Stimulated activated CD4-positive, alpha-beta T cell treated with anti-CD3 and anti-CD28 coated beads, Interleukin-1b, Interleukin-23, amount 100 ng/mL, for 4 hours (primary cell): ENCODE results near the gene DMD.

Experiments used
- DNase-seq, 2 donors: peaks; one replicate each; pipeline ENCODE4 v3.0.0-alpha.2; 2020; ENCODE audit warnings: low read depth in 2 of 2

The DMD gene

DNA sequence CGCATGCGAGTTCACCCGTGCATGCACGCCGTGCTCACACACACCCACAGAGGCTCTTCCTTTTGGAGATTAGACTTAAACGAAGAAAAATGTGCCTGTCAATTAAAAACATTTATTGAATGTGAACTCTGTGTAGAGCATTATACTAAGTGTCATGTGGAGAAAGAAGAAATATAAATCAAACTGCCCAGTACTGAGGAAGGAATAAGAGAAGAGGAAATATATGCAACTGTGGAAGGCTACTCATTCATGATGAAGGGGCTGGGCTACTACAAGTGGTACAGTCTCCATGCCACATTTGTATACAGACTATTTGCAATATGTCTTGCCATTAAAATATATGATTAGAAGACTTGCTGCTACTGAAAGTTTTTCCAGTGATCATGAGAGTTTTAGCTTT, 714.7 kb downstream of the DMD start:
- no peak for DNase-seq

DNA sequence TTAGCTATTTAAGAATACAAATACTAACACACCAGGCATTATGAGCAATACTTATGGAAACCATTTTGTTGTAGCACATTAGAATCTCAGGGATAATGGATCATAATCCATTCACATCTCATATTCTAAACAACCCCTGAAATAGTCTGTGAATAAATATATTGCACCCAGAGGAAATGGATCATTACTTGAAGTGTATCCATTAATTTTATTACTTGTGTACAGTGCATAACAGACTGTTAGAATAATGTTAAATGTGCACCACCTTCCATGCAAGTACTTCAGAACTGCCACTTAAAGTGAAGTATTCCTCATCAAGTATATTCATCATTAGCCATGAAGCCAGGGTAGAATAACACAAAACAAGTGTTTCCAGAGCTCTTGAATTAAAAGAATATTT, 715.5 kb downstream of the DMD start:
- DNase-seq, result no peak

DNA sequence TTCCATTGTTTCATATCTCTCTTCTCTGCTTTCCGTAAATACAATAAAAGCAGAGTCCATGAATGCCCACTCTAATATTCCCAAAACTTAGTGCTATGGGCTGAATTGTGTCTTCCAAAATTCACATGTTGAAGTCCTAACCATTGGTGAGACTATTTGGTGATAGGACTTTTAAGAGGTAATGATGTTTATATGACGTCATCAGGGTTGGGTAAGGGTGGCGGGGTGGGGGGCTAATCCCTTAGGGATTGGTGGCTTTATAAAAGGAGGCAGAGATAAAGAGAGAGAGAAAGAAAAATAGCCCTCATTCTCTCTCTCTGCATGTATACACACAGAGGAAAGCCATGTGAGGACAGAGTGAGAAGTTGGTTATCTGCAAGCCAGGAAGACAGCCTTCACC, 722.2 kb downstream of the DMD start:
- DNase-seq, result no peak

DNA sequence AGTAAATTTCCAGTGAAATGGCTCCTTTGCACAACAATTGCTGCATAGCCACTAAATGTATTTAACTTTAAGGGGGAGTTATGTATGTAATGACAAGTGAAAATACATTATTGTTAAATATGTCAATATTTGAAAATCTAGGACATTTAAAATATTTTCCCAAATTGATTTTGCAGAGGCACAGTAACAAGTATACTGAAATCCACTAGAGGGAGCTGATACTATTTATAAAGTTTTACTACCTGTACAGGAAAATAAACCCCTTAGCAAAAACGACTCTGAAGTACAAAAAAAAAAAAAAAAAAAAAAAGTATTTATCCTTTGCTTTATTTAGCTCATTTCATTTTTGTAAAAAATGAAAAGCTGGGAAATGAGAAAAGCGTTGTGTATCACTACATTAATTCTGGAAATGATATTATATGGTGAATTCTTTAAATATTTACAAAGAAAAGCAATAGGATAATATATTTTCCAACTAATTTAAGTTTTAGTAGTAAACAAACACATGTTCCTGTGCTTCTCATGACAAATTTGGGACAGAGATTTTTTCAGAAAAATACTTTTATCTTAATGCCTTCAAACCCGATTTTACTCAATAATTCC, 727.7 kb downstream of the DMD start:
- no peak for DNase-seq

DNA sequence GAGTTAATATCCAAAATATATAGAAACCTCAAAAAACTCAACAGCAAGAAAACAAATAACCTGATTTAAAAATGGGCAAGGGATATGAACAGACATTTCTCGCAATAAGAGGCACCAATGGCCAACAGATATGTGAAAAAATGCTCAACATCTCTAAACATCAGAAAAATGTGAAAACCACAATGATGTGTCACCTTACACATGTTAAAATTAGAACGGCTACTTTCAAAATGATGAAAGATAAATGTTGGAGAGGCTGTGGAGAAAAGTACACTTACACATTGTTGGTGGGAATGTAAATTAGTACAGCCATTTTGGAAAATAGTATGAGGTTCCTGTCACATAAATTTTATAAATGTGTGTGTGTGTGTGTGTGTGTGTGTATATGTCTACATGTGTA, 731.3 kb downstream of the DMD start:
- no peak for DNase-seq

DNA sequence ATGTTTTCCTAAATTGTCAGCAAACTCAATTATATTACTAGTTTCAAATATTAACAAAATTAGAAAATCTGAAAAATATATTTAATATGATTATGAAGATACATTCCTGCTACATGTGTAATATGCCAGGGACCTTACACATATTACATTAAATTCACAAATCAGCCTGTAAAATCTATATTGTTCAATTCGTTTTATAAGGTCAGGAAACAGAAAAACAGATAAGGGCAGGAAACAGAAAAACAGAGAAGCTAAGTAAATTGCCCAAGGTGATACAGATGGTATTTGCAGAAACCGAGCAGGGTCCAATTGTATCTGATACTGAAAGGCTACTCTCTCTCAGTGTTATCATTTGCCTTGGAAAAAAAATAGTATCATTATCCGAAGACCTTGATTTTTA, 739.0 kb downstream of the DMD start:
- DNase-seq, result no peak

DNA sequence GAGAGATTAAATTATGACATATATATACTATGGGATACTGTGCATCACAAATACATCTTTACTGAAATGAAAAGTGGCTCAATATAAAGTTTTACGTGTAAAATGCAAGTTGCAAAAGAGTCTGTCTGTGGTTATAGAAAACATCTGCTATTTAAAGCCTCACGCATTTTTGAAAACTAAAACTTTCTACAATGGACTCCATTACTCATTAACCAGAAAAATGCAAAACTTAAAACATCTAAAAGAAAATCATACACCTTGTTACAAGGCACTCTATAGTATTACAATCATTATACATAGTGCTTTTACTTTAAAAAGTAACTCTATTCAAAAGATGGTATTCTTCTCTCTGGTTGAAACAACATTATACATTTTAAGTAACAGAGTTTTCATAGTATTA, 755.6 kb downstream of the DMD start:
- no peak for DNase-seq

DNA sequence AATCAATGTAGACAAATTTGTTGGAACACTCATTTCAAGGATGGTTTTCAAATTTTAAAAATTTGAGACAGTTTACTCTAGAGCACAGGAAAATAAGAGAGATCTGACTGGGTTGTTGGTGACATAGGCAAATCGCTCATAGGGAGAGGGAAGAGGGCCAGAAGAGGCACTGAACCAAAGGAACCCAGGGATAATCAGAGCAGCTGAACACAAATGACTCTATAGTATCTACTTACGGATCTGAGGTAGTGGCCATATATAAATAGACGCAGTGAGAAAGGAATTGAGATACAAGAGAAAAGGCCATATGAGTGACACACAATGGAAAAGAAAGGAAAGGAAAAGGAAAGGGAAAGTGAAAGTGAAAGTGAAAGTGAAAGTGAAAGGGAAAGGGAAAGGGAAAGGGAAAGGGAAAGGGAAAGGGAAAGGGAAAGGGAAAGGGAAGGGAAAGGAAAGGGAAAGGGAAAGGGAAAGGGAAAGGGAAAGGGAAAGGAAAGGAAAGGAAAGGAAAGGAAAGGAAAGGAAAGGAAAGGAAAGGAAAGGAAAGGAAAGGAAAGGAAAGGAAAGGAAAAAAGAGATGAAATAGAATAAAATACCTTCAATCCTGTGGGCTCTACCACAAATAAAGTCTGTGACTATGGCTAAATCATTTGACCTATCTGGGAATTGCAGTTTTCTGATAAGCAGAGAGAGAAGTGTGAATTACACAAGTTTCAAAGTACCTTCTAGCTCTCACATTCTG, 759.2 kb downstream of the DMD start:
- DNase-seq, result no peak

DNA sequence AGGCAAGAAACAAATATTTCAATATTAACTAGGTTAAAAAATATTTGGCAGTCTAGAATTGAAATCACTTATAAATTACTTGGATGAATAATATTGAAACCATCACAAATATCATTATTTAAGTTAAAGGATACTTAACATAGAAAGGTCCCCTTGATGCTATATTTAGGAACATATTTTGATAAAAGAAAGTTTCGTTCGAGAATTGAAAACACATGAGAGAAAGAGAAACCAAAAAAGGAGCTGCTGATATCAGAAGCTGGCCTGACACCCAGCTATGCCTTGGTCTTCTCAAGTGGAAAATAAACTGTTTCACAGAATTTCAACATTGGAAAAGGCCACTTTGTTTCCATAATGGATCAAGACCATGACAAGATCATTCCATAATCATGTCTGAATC, 762.4 kb downstream of the DMD start:
- no peak for DNase-seq

DNA sequence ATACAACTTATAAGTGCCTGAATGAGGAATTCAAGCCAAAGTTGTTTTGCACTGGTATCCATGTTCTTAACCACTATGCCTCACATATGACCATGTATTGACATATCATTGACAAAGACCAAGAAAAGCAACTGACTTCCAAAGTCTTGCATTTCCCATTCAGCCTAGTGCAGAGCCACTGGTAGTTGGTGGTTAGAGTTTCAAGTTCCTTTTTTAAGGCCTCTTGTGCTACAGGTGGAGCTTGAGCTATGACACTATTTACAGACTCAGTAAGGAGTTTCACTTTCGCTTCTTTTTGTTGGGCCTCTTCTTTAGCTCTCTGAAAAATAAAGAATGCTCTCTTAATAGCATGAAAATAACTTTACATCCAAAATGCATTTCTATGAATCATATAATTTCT, 763.0 kb downstream of the DMD start:
- no peak for DNase-seq

DNA sequence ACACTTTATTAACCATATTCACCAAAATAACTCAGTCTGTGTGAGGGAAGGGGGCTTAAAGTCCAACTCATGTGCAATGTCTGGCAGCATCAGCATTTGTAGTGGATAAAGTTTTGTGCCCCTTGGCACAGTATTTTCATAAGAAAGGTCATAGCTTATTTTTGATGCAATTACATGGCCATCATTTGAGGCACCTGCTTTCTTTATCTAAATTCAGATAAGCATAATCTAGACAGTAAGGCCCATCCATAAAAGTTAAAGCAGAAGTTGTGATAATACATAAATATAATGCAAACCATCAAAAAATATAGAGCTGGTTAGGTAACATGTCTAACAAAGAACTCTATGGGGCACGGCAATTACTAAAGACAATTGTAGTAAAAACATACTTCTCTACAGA, 763.7 kb downstream of the DMD start:
- no peak for DNase-seq

DNA sequence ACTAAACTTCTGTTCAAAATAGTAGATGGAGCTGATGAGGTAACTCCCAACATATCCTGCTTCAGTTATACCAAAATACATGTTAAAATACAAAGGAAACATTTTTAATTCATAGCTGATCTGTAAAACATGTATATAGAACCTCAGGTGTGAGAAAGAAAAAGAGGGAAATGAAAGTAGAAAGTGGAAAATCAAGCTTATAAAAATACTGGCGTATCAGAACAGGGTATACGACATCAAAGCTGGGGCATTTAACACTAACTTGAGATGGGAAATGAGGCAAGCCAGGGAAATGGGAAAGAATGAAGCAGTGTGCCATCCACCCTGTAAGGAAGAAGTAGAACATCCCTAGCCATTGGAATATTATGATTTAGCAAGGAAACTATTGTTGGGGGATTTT, 767.5 kb downstream of the DMD start:
- DNase-seq, result no peak

DNA sequence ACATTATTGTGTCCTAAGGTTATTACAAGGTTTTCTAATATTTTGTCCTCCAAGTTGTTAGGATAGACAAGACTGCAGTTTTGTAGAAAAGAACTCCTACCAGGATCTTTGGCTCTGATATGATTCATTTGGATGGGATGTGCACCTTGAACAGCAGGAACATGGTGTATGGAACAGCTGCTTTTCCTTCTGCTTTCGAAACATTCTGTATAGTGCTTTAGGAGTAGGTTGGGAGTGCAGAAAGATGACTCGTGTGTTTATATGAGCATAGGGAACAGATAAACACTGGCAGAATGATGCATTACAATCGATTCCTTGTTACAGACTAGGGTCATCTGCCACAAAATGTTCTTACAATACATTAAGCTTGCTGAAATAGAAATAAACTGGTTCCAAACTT, 790.1 kb downstream of the DMD start:
- DNase-seq, result no peak

DNA sequence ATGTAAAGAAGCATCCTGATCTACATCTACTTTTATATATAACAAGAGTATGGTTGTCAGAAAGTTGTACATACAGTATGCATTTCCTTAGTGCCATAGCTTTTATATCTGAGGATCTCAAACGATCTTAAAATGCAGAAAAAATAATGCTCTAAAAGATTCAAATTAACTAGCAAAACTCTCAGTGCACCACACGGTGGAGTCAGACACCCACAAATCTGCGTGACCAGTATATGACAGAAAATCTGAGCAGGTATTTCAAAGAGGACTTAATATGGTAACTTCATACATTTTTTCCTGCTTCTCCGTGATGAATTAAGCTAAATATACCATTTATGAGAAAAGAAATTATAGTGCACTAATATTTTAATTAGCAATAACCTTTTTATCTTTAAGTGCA, 803.0 kb downstream of the DMD start:
- DNase-seq, result peak in 1 of 2 donors; percentile 0

DNA sequence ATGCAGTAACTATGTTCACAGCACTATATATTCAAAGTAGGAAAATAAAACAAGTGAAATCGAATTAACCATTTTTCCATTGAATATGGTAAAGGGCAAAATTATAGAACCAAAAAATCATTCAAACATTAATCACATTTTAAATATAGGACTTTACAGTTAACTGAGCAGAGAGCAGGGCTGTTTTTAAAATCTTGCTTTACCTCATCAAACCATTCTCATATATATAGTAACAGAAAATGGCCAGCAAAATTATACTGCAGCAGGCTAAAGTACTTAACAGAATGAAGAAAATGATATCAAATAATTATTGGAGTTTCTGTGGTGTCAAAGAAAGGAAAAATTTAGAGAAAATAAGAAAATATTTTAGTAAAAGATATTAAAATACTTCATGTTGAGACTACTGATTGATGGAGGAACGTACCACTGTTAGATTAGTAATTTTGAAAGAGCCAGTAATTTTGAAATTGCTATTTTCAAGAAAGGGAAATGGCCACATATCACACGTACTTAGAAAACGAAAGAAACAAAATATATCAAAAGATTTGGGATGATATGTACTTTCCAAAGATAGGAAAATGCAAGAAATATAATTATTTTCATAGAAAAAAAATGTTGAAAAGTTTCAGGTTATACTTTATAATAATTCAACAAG, 813.7 kb downstream of the DMD start:
- DNase-seq, result no peak

DNA sequence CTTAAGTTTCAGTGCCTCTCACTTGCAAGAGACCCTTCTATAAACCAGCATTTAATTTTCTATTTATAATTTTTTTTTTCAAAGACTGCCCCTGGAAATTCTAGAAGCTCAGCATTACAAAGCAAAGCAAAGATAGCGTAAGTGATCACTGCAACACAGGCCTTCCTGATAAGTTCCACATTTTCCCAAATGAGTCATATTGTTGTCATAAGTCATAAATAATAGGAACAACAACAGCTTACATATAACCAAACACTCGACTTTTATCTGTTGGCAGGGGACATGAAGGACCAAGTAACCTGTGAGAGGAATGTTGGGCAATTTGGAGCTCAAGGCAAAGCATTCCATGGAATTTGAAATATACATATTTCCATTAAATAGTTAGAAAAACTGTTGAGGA, 815.5 kb downstream of the DMD start:
- no peak for DNase-seq

DNA sequence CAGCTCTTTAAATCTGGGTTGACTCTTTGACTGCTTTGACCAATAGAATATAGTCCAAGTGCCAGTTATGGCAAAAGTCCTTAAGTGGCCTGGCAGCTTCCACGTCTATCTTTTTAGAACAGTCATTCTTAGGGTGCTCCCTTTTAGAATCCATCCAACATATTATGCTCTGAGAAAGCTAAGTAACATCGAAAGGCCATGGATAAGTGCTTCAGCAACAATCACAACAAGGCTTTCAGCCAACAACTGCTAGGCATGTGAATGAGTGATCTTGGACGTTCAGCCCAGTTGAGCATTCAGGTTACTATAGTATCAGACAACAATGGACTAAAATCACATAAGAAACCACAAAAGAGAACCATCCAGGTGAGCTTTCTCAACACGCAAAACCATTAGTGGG, 818.7 kb downstream of the DMD start:
- DNase-seq, result no peak

DNA sequence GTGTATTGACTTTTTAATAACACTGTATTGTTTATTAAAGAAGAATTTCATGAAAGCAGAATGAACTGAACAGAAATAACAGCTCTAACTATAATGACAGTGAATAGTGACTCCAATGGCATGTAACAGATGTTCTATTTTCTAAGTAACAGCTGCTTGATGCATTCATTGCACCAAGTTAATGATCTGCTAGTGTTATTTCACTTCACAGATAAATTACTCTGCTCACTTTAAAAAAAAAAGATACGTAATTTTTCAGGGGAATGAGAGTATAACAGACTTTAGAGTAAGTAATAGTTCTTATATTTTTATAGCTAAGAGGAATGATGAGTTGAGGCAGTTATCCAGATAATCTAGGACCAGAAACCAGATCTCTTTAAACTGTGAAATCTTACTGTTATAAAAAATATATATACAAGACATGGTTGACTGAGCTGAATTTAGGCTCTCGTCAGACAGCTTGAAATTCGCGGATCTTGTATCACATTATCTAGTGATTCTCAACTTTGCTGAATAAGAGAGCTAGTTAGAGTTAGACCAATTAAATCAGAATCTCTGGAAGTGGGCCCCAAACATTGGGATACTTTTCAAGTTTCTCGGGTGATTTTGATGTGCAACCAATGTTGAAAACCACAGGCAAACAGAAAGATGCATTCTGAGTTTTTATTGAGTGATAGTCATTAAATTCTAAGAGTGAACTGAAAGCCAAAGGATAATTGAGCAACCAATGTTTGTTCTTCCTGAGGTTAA, 840.7 kb downstream of the DMD start:
- no peak for DNase-seq

DNA sequence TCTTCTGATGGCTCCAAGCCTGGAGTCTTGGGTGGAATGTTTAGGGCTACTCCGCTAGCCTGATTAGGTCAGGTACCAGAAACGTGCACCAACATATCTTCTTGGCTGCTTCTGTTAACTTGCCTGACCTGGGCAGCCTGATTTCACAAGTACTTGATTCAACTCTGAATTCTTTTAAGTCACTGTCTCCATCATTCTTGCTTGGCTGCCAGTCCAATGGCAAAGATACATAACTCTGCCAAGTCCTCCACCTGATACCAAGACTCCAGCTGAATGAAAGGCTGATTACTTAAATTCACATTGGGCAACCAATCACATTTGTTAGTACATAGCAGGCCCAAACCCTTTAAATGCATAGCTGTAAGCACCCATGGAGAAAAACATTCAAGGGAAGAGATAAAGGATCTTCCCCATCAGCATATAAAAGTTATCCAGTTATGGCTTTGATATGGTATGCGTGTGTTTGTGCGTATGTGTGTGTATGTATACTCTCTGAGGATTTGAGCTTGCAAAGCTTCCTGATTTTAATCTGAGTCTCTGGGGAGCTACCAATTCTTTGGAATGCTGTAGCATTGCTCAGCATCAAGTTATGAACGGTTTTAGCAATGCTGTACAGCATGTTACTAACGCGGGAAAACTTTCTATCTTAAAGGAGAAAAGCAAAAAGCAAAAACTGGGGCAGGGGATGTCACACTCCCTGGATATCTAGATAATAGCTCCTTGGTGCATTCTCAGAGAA, 917.2 kb downstream of the DMD start:
- no peak for DNase-seq

DNA sequence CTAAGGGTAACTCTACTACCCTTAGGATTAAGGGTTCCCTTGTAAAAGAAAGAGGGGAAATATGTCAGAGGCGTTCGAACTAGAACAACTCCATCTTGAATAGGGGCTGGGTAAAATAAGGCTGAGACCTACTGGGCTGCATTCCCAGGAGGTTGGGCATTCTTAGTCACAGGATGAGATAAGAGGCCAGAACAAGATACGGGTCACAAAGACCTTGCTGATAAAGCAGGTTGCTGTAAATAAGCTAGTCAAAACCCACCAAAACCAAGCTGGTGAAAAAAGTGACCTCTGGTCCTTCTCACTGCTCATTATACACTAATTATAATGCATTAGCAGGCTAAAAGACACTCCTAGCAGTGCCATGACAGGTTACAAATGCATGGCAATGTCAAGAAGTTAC, 922.0 kb downstream of the DMD start:
- no peak for DNase-seq

DNA sequence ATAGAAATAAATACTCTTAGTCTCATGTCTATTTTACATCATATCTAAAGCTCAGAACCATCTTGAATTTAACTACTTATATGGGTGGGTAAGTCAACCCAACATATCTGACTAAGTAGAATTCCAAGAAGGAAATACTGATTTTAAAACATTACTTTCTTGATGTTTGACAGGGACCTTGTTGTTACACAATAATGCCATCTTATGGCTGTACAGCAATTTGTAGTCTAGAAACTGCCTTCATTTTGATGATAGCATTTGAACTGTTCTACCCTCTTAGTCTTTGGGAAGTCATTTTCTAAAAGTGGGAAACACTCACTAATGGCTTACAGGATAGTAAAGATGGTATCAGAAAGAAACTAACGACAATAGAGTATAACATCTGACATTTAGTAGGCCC, 929.5 kb downstream of the DMD start:
- no peak for DNase-seq

DNA sequence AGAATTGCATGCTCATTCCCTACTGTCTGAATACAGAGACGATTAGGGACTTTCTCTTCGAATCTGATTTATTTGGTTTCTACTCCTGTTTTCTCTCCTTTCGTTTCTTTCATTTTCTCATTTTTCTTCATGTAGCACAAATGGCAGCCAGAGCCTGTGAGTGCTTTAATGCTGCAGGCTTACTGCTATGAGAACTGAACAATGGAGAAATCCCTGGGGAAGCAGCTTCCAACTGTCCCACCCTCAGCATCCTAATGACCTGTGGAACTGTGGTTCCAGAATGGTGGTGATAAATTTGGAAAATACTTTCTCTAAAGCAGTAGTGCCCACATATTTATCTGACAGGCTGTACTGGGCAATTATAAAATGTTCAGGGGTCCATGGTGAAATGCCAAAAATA, 930.4 kb downstream of the DMD start:
- no peak for DNase-seq
